ENCODE results near the gene CHD9. TPM values are rescaled to one million over a fixed set of nuclear protein-coding genes. Genes with fewer than 3 reads are reported as not detected.

CHD9 gene
- total RNA-seq, 1 donor from 2014 or later: 67.4 TPM

- peaks cover under 1% of the 10 kb centered on the region for H3K9me3 Mint-ChIP-seq
- POLR2A ChIA-PET: no interaction called here
These were observed 30.7 kb upstream of the CHD9 start for GRCh38 chr16:53024045-53024444.

GRCh38 chr16:53029971-53030370 lies 24.8 kb upstream of the CHD9 start:
- ATAC-seq (ENCODE audit: low read depth) (no peak), DNase-seq (no peak)
- no peak overlapping the region for H3K4me3 Mint-ChIP-seq
- H3K36me3 Mint-ChIP-seq (ENCODE audit: low read depth): no peaks in the 10 kb centered on the region
- H3K27me3 Mint-ChIP-seq: peaks cover 16% of the 10 kb centered on the region
- ChIA-PET POLR2A (no interaction called here), CTCF (no interaction called here)
- peaks cover 9% of the 10 kb centered on the region for H3K9me3 Mint-ChIP-seq
- TF ChIP-seq CTCF (IDR thresholded peaks at IDR 0.05): no peak
- intact Hi-C loops (cut with micrococcal nuclease): no loop called here
- H3K4me1 Mint-ChIP-seq: no peaks in the 10 kb centered on the region
- no peak overlapping the region for H3K27ac Mint-ChIP-seq

More at GRCh38 chr16:53024045-53024444, 30.7 kb upstream of the CHD9 start:
- Mint-ChIP-seq H3K4me1 (no peaks in the 10 kb centered on the region), H3K27me3 (peaks cover 4% of the 10 kb centered on the region), H3K27ac (no peak overlapping the region), H3K36me3 (ENCODE audit: low read depth) (no peaks in the 10 kb centered on the region), H3K4me3 (no peak overlapping the region)
- CTCF ChIA-PET: no interaction called here
- no peak for TF ChIP-seq CTCF (IDR thresholded peaks at IDR 0.05)
- DNase-seq (no peak), ATAC-seq (ENCODE audit: low read depth) (no peak)
- intact Hi-C loops (cut with micrococcal nuclease): no loop called here

- POLR2A ChIA-PET: no interaction called here
- H3K27me3 Mint-ChIP-seq: peaks cover 19% of the 10 kb centered on the region
- no peak for DNase-seq
- ATAC-seq (ENCODE audit: low read depth): no peak
- H3K9me3 Mint-ChIP-seq: peaks cover 9% of the 10 kb centered on the region
- no peaks in the 10 kb centered on the region for H3K36me3 Mint-ChIP-seq (ENCODE audit: low read depth)
- no peaks in the 10 kb centered on the region for H3K4me1 Mint-ChIP-seq
- no peak for TF ChIP-seq CTCF (IDR thresholded peaks at IDR 0.05)
- no peak overlapping the region for H3K27ac Mint-ChIP-seq
- intact Hi-C loops (cut with micrococcal nuclease): no loop called here
- CTCF ChIA-PET: no interaction called here
- H3K4me3 Mint-ChIP-seq: no peak overlapping the region
These were observed 23.4 kb upstream of the CHD9 start for GRCh38 chr16:53031323-53031942.

- ATAC-seq (ENCODE audit: low read depth) (no peak), DNase-seq (no peak)
- Mint-ChIP-seq H3K4me3 (no peak overlapping the region), H3K27ac (no peak overlapping the region), H3K27me3 (peaks cover 25% of the 10 kb centered on the region), H3K4me1 (no peaks in the 10 kb centered on the region), H3K9me3 (peaks cover 7% of the 10 kb centered on the region), H3K36me3 (ENCODE audit: low read depth) (no peaks in the 10 kb centered on the region)
- ChIA-PET POLR2A (no interaction called here), CTCF (no interaction called here)
- intact Hi-C loops (cut with micrococcal nuclease): no loop called here
- TF ChIP-seq CTCF (IDR thresholded peaks at IDR 0.05): no peak
These were observed 20.5 kb upstream of the CHD9 start for GRCh38 chr16:53034306-53034705.

- Mint-ChIP-seq H3K27me3 (peaks cover 25% of the 10 kb centered on the region), H3K4me3 (no peak overlapping the region), H3K36me3 (ENCODE audit: low read depth) (no peaks in the 10 kb centered on the region), H3K9me3 (peaks cover 7% of the 10 kb centered on the region), H3K4me1 (no peaks in the 10 kb centered on the region), H3K27ac (no peak overlapping the region)
- TF ChIP-seq CTCF (IDR thresholded peaks at IDR 0.05): no peak
- ChIA-PET POLR2A (no interaction called here), CTCF (no interaction called here)
- intact Hi-C loops (cut with micrococcal nuclease): no loop called here
- DNase-seq (no peak), ATAC-seq (ENCODE audit: low read depth) (no peak)
These were observed 19.4 kb upstream of the CHD9 start for GRCh38 chr16:53035176-53035942.
